Hepatocyte (in vitro differentiated cells): ENCODE results near the gene PLEKHF1.

Experiments
- EZH2 ChIP-seq: fragments of 200-600 bp; sonication (generic); IDR thresholded peaks from 2 replicates; pipeline ENCODE4 v1.6.1; 2016; ENCODE audit warnings: antibody characterized with exemption, mild to moderate bottlenecking, borderline replicate concordance
- EZH2phosphoT487 ChIP-seq: fragments of 200-600 bp; sonication (generic); IDR thresholded peaks from one replicate; pipeline ENCODE4 v1.6.1; 2018; ENCODE audit warnings: antibody characterized with exemption, mild to moderate bottlenecking, low read depth, moderate library complexity; ENCODE audit not compliant: unreplicated experiment, severe bottlenecking
- TF ChIP-seq, protein P1 (sequence below): fragments of 200-600 bp; sonication (generic); IDR thresholded peaks from 2 replicates; pipeline ENCODE4 v1.5.1; 2016; ENCODE audit warnings: antibody characterized with exemption, mild to moderate bottlenecking; ENCODE audit not compliant: poor library complexity

DNA sequence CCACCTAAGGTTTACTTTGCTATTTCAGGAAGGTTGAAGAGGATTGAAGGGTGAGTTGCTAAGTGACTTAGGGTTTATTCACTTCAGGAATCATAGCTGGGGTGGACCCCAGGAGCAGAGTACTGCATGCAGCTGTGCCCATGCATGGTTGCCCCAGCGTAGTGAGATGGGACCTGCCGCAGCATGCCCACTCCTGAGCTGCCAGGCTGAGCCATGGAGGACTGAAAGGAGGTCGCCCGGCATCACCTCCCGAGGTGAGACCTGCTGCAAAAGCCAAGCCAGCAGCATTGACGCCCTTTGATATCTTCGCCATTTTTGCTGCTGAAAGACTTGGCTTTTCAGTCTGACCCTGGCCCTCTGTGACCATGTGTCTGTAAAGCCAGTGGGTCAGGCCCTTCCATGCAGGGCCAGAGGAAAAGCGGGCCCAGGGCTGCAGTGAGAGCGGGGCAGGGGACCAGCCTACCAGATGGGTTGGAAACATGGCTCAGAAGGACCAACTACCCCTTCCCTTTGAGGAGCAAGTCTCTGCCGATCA lies 49.3 kb upstream of the PLEKHF1 start:
- TF ChIP-seq, protein P1, sequence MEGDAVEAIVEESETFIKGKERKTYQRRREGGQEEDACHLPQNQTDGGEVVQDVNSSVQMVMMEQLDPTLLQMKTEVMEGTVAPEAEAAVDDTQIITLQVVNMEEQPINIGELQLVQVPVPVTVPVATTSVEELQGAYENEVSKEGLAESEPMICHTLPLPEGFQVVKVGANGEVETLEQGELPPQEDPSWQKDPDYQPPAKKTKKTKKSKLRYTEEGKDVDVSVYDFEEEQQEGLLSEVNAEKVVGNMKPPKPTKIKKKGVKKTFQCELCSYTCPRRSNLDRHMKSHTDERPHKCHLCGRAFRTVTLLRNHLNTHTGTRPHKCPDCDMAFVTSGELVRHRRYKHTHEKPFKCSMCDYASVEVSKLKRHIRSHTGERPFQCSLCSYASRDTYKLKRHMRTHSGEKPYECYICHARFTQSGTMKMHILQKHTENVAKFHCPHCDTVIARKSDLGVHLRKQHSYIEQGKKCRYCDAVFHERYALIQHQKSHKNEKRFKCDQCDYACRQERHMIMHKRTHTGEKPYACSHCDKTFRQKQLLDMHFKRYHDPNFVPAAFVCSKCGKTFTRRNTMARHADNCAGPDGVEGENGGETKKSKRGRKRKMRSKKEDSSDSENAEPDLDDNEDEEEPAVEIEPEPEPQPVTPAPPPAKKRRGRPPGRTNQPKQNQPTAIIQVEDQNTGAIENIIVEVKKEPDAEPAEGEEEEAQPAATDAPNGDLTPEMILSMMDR: no peak
- no peak for TF ChIP-seq EZH2phosphoT487
- TF ChIP-seq EZH2: no peak
